GM23338 (cell line): ENCODE results near the gene PTAFR. TPM values are rescaled to one million over a fixed set of nuclear protein-coding genes. Genes with fewer than 3 reads are reported as not detected.

ENCODE experiments used
- ATAC-seq: fragments of 200-7000 bp; cut with Tn5 transposase; 3 replicates; pipeline ENCODE4 v1.9.1; 2020
- DNase-seq: peaks from one replicate; pipeline ENCODE4 v3.0.0-alpha.2; 2015; ENCODE audit warnings: low spot score
- H2AFZ ChIP-seq: fragments of 200-600 bp; sonication (generic); 2 replicates; pipeline ENCODE4 v1.8.0; 2016; ENCODE audit warnings: antibody characterized with exemption, mild to moderate bottlenecking, moderate library complexity
- H3F3A ChIP-seq: fragments of 200-600 bp; sonication (generic); replicated peaks from 2 replicates; pipeline ENCODE4 v1.8.0; 2017; ENCODE audit warnings: antibody characterized with exemption, mixed run types, low read depth
- H3K27ac ChIP-seq: fragments of 200-600 bp; sonication (generic); 2 replicates; pipeline ENCODE4 v1.6.1; 2016; ENCODE audit warnings: low read depth
- H3K27me3 ChIP-seq: fragments of 200-600 bp; sonication (generic); 2 replicates; pipeline ENCODE4 v1.8.0; 2016; ENCODE audit warnings: mild to moderate bottlenecking, mixed run types, moderate library complexity; ENCODE audit not compliant: insufficient read depth
- H3K36me3 ChIP-seq: fragments of 200-600 bp; sonication (generic); 2 replicates; pipeline ENCODE4 v1.8.0; 2016; ENCODE audit warnings: mild to moderate bottlenecking; ENCODE audit not compliant: insufficient read depth
- H3K4me1 ChIP-seq: fragments of 200-600 bp; sonication (generic); 2 replicates; pipeline ENCODE4 v1.8.0; 2016; ENCODE audit warnings: mild to moderate bottlenecking, moderate library complexity; ENCODE audit not compliant: insufficient read depth
- H3K4me2 ChIP-seq: fragments of 200-600 bp; sonication (generic); 2 replicates; pipeline ENCODE4 v1.7.1; 2017; ENCODE audit warnings: mixed run types
- H3K4me3 ChIP-seq: fragments of 200-600 bp; sonication (generic); 2 replicates; pipeline ENCODE4 v1.6.1; 2016; ENCODE audit warnings: mixed run types
- H3K79me2 ChIP-seq: fragments of 200-600 bp; sonication (generic); replicated peaks from 2 replicates; pipeline ENCODE4 v1.8.0; 2017; ENCODE audit warnings: mild to moderate bottlenecking; ENCODE audit not compliant: insufficient read depth
- H3K9me2 ChIP-seq: fragments of 200-600 bp; sonication (generic); 2 replicates; pipeline ENCODE4 v1.8.0; 2017; ENCODE audit not compliant: insufficient read depth
- H4K20me1 ChIP-seq: fragments of 200-600 bp; sonication (generic); replicated peaks from 2 replicates; pipeline ENCODE4 v1.8.0; 2017; ENCODE audit warnings: mild to moderate bottlenecking; ENCODE audit not compliant: insufficient read depth
- H3K27ac Mint-ChIP-seq: 2 replicates; pipeline ENCODE4 v1.8.0; 2020; ENCODE audit warnings: inconsistent platforms, mild to moderate bottlenecking, moderate library complexity, mixed read lengths
- H3K27me3 Mint-ChIP-seq: 3 replicates; pipeline ENCODE4 v1.8.0; 2022; ENCODE audit warnings: low read depth, mild to moderate bottlenecking, moderate library complexity, mixed read lengths, inconsistent platforms; ENCODE audit not compliant: insufficient read depth, poor library complexity
- H3K36me3 Mint-ChIP-seq: 3 replicates; pipeline ENCODE4 v1.8.0; 2021; ENCODE audit warnings: low read depth, mild to moderate bottlenecking, inconsistent platforms, moderate library complexity, mixed read lengths
- H3K4me1 Mint-ChIP-seq: 3 replicates; pipeline ENCODE4 v1.8.0; 2020; ENCODE audit warnings: mild to moderate bottlenecking, inconsistent platforms, mixed read lengths
- H3K4me3 Mint-ChIP-seq: 3 replicates; pipeline ENCODE4 v1.8.0; 2021; ENCODE audit warnings: moderate library complexity, mild to moderate bottlenecking, inconsistent platforms, mixed read lengths
- H3K9me3 Mint-ChIP-seq: 3 replicates; pipeline ENCODE4 v1.8.0; 2020; ENCODE audit warnings: moderate library complexity, mild to moderate bottlenecking, inconsistent platforms, mixed read lengths
- CREB1 ChIP-seq: fragments of 250-450 bp; sonication (Bioruptor Pico); IDR thresholded peaks from 2 replicates; pipeline ENCODE4 v1.5.0; 2020; ENCODE audit warnings: low read depth, mild to moderate bottlenecking, moderate library complexity
- EZH2 ChIP-seq: fragments of 200-600 bp; sonication (generic); IDR thresholded peaks from one replicate; pipeline ENCODE4 v1.8.0; 2017; ENCODE audit warnings: antibody characterized with exemption, mild to moderate bottlenecking, low read depth; ENCODE audit not compliant: unreplicated experiment
- EZH2phosphoT487 ChIP-seq: fragments of 200-600 bp; sonication (generic); IDR thresholded peaks from one replicate; pipeline ENCODE4 v1.8.1; 2018; ENCODE audit warnings: antibody characterized with exemption; ENCODE audit not compliant: unreplicated experiment
- JUNB ChIP-seq: IDR thresholded peaks from one replicate; pipeline ENCODE4 v1.6.1; 2016; ENCODE audit warnings: antibody characterized with exemption; ENCODE audit not compliant: unreplicated experiment
- NANOG ChIP-seq: IDR thresholded peaks from 2 replicates; pipeline ENCODE4 v1.6.1; 2016; ENCODE audit warnings: antibody characterized with exemption, borderline replicate concordance
- POLR2AphosphoS5 ChIP-seq: IDR thresholded peaks from 2 replicates; pipeline ENCODE4 v1.6.1; 2016; ENCODE audit warnings: antibody characterized with exemption, low read depth
- STAT1 ChIP-seq: IDR thresholded peaks from one replicate; pipeline ENCODE4 v1.6.1; 2016; ENCODE audit warnings: antibody characterized with exemption; ENCODE audit not compliant: unreplicated experiment
- ZNF114 ChIP-seq: fragments of 250-450 bp; sonication (Bioruptor Pico); IDR thresholded peaks from 2 replicates; pipeline ENCODE4 v1.5.0; 2020; ENCODE audit warnings: mild to moderate bottlenecking, moderate library complexity
- ZNF331 ChIP-seq: fragments of 250-450 bp; sonication (Bioruptor Pico); IDR thresholded peaks from 2 replicates; pipeline ENCODE4 v1.5.0; 2020; ENCODE audit warnings: low read depth, mild to moderate bottlenecking, moderate library complexity
- ZNF462 ChIP-seq: fragments of 250-450 bp; sonication (Bioruptor Pico); IDR thresholded peaks from 2 replicates; pipeline ENCODE4 v1.5.0; 2020; ENCODE audit warnings: mild to moderate bottlenecking, moderate library complexity
- polyA plus RNA-seq: library from polyadenylated mRNA; unstranded; fragments of >200 nt; fragmentation: Nextera tagmentation; extraction: Ambion mirVana; gene quantifications from 2 replicates; pipeline ENCODE4 v1.2.1, GENCODE V29; 2016
- total RNA-seq: library from RNA; depleted of rRNA; stranded (reverse); fragments of >200 nt; shearing (Covaris generic); gene quantifications from 2 replicates; pipeline ENCODE4 v1.2.3, GENCODE V29; 2014
- TF ChIP-seq, protein P1 (sequence below): IDR thresholded peaks from one replicate; pipeline ENCODE4 v1.6.1; 2018; ENCODE audit warnings: antibody characterized with exemption; ENCODE audit not compliant: unreplicated experiment
- TF ChIP-seq, protein P2 (sequence below): IDR thresholded peaks from 2 replicates; pipeline ENCODE4 v1.6.1; 2016; ENCODE audit warnings: antibody characterized with exemption
- TF ChIP-seq, protein P3 (sequence below), 2 experiments: fragments of 200-600 bp in 1 of 2; sonication (generic) in 1 of 2; conservative IDR thresholded peaks; 2 replicates each; pipeline versions ENCODE4 v1.5.1 to v1.6.1; 2016 to 2017; ENCODE audit warnings: antibody characterized with exemption in 2 of 2, low read depth in 2 of 2, mild to moderate bottlenecking in 2 of 2, moderate library complexity in 1 of 2

Gene PTAFR
- total and polyA plus RNA-seq, 2 experiments from 2014 or later = 0.29 to 0.76 TPM

- Histone ChIP-seq H3F3A (no peaks in the 10 kb centered on the region), H3K27me3 (no peaks in the 10 kb centered on the region), H3K79me2 (no peaks in the 10 kb centered on the region), H3K4me2 (no peak overlapping the region), H3K27ac (no peak overlapping the region), H4K20me1 (no peaks in the 10 kb centered on the region), H3K36me3 (no peaks in the 10 kb centered on the region), H2AFZ (peak overlapping the region; percentile 74; the same call in 1 of the 2 replicates), H3K4me3 (no peak overlapping the region), H3K9me2 (no peaks in the 10 kb centered on the region), H3K4me1 (no peaks in the 10 kb centered on the region; the same call in 1 of the 2 replicates)
- no peaks in the 10 kb centered on the region for H3K4me1 Mint-ChIP-seq
- H3K27ac Mint-ChIP-seq = no peak overlapping the region
- no peaks in the 10 kb centered on the region for H3K9me3 Mint-ChIP-seq
- H3K36me3 Mint-ChIP-seq = no peaks in the 10 kb centered on the region
- ATAC-seq (no peak), DNase-seq (no peak)
- TF ChIP-seq, protein P1, sequence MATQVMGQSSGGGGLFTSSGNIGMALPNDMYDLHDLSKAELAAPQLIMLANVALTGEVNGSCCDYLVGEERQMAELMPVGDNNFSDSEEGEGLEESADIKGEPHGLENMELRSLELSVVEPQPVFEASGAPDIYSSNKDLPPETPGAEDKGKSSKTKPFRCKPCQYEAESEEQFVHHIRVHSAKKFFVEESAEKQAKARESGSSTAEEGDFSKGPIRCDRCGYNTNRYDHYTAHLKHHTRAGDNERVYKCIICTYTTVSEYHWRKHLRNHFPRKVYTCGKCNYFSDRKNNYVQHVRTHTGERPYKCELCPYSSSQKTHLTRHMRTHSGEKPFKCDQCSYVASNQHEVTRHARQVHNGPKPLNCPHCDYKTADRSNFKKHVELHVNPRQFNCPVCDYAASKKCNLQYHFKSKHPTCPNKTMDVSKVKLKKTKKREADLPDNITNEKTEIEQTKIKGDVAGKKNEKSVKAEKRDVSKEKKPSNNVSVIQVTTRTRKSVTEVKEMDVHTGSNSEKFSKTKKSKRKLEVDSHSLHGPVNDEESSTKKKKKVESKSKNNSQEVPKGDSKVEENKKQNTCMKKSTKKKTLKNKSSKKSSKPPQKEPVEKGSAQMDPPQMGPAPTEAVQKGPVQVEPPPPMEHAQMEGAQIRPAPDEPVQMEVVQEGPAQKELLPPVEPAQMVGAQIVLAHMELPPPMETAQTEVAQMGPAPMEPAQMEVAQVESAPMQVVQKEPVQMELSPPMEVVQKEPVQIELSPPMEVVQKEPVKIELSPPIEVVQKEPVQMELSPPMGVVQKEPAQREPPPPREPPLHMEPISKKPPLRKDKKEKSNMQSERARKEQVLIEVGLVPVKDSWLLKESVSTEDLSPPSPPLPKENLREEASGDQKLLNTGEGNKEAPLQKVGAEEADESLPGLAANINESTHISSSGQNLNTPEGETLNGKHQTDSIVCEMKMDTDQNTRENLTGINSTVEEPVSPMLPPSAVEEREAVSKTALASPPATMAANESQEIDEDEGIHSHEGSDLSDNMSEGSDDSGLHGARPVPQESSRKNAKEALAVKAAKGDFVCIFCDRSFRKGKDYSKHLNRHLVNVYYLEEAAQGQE = no peak
- TF ChIP-seq EZH2 = no peak
- TF ChIP-seq EZH2phosphoT487 = no peak
- TF ChIP-seq ZNF331 (CRISPR knock-in tag) = no peak
- TF ChIP-seq POLR2AphosphoS5 = no peak
- TF ChIP-seq, protein P2, sequence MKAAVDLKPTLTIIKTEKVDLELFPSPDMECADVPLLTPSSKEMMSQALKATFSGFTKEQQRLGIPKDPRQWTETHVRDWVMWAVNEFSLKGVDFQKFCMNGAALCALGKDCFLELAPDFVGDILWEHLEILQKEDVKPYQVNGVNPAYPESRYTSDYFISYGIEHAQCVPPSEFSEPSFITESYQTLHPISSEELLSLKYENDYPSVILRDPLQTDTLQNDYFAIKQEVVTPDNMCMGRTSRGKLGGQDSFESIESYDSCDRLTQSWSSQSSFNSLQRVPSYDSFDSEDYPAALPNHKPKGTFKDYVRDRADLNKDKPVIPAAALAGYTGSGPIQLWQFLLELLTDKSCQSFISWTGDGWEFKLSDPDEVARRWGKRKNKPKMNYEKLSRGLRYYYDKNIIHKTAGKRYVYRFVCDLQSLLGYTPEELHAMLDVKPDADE = no peak
- no peak for TF ChIP-seq STAT1
- TF ChIP-seq NANOG = no peak
- TF ChIP-seq ZNF114 (CRISPR knock-in tag) = no peak
- no peak for TF ChIP-seq CREB1
- TF ChIP-seq, protein P3, sequence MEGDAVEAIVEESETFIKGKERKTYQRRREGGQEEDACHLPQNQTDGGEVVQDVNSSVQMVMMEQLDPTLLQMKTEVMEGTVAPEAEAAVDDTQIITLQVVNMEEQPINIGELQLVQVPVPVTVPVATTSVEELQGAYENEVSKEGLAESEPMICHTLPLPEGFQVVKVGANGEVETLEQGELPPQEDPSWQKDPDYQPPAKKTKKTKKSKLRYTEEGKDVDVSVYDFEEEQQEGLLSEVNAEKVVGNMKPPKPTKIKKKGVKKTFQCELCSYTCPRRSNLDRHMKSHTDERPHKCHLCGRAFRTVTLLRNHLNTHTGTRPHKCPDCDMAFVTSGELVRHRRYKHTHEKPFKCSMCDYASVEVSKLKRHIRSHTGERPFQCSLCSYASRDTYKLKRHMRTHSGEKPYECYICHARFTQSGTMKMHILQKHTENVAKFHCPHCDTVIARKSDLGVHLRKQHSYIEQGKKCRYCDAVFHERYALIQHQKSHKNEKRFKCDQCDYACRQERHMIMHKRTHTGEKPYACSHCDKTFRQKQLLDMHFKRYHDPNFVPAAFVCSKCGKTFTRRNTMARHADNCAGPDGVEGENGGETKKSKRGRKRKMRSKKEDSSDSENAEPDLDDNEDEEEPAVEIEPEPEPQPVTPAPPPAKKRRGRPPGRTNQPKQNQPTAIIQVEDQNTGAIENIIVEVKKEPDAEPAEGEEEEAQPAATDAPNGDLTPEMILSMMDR (conservative IDR thresholded peaks at IDR 0.05; ENCODE audit: low read depth in 2 of 2) = no peak
- TF ChIP-seq ZNF462 (CRISPR knock-in tag) = no peak
- no peak for TF ChIP-seq JUNB
- H3K27me3 Mint-ChIP-seq = peaks cover 3% of the 10 kb centered on the region
- no peak overlapping the region for H3K4me3 Mint-ChIP-seq
These were observed 77.3 kb downstream of the PTAFR start for GRCh38 chr1:28099050-28099769.
